GM12878 (cell line): ENCODE results near the gene HPS6. TPM values are rescaled to one million over a fixed set of nuclear protein-coding genes. Genes with fewer than 3 reads are reported as not detected.

Experiments
- ATF3 ChIP-seq: IDR thresholded peaks from 2 replicates; pipeline ENCODE4 v1.6.1; 2011; ENCODE audit warnings: low read depth, mild to moderate bottlenecking, low read length, moderate library complexity, borderline replicate concordance; ENCODE audit errors: extremely low read depth
- BACH1 ChIP-seq: fragments of 450-650 bp; IDR thresholded peaks from 2 replicates; pipeline ENCODE4 v1.6.1; 2017; ENCODE audit warnings: mild to moderate bottlenecking, borderline replicate concordance
- CEBPB ChIP-seq, 2 experiments: fragments of 150-350 bp in 1 of 2; IDR thresholded peaks; 2 replicates each; pipeline ENCODE4 v1.6.1; 2012 to 2014; ENCODE audit warnings: low read depth in 2 of 2, low read length in 2 of 2, borderline replicate concordance in 1 of 2, inconsistent platforms in 1 of 2
- ESRRA ChIP-seq: IDR thresholded peaks from 2 replicates; pipeline ENCODE4 v1.6.1; 2012; ENCODE audit warnings: mild to moderate bottlenecking, low read length, improper control_type of control experiment
- EZH2 ChIP-seq: IDR thresholded peaks from 2 replicates; pipeline ENCODE4 v1.6.1; 2012; ENCODE audit warnings: low read depth, mild to moderate bottlenecking, control low read depth, inconsistent platforms, low read length, borderline replicate concordance; ENCODE audit not compliant: control insufficient read depth
- FOXM1 ChIP-seq: IDR thresholded peaks from 2 replicates; pipeline ENCODE4 v1.6.1; 2012; ENCODE audit warnings: low read depth, mild to moderate bottlenecking, inconsistent platforms, low read length, moderate library complexity
- GATAD2B ChIP-seq: fragments of 450-650 bp; conservative IDR thresholded peaks from 2 replicates; pipeline ENCODE4 v1.6.1; 2017; ENCODE audit warnings: low read depth, mild to moderate bottlenecking, moderate library complexity
- HDAC6 ChIP-seq: fragments of 200-600 bp; sonication (generic); IDR thresholded peaks from one replicate; pipeline ENCODE4 v1.8.0; 2017; ENCODE audit warnings: antibody characterized with exemption; ENCODE audit not compliant: unreplicated experiment
- IKZF2 ChIP-seq, 2 experiments: fragments of 450-650 bp; IDR thresholded peaks; 2 replicates each; pipeline ENCODE4 v1.6.1; 2017; ENCODE audit warnings: mild to moderate bottlenecking in 2 of 2, moderate library complexity in 2 of 2
- LARP7 ChIP-seq: fragments of 450-650 bp; IDR thresholded peaks from 2 replicates; pipeline ENCODE4 v1.6.1; 2017; ENCODE audit warnings: mild to moderate bottlenecking
- MYC ChIP-seq: IDR thresholded peaks from 2 replicates; pipeline ENCODE4 v1.6.1; 2011; ENCODE audit warnings: mild to moderate bottlenecking, low read length, moderate library complexity, inconsistent platforms; ENCODE audit not compliant: insufficient read depth, insufficient replicate concordance, insufficient read length, severe bottlenecking
- NFYA ChIP-seq: IDR thresholded peaks from 2 replicates; pipeline ENCODE4 v1.6.1; 2011; ENCODE audit warnings: low read depth, mild to moderate bottlenecking, low read length, improper control_type of control experiment, borderline replicate concordance
- PAX8 ChIP-seq: fragments of 450-650 bp; IDR thresholded peaks from 2 replicates; pipeline ENCODE4 v1.6.1; 2017; ENCODE audit warnings: mild to moderate bottlenecking, moderate library complexity
- PKNOX1 ChIP-seq: fragments of 450-650 bp; IDR thresholded peaks from 2 replicates; pipeline ENCODE4 v1.6.1; 2016; ENCODE audit warnings: mild to moderate bottlenecking
- POLR2AphosphoS2 ChIP-seq: IDR thresholded peaks from 2 replicates; pipeline ENCODE4 v1.6.1; 2011; ENCODE audit warnings: low read depth, mild to moderate bottlenecking, low read length, improper control_type of control experiment, moderate library complexity
- POU2F2 ChIP-seq: IDR thresholded peaks from 3 replicates; pipeline ENCODE4 v1.6.1; 2011; ENCODE audit warnings: low read depth, mild to moderate bottlenecking, low read length, borderline replicate concordance
- ZNF384 ChIP-seq: IDR thresholded peaks from 2 replicates; pipeline ENCODE4 v1.6.1; 2012; ENCODE audit warnings: low read depth, mild to moderate bottlenecking, low read length, improper control_type of control experiment, borderline replicate concordance
- ZZZ3 ChIP-seq: IDR thresholded peaks from 2 replicates; pipeline ENCODE4 v1.6.1; 2011; ENCODE audit warnings: low read depth; ENCODE audit not compliant: control insufficient read depth, insufficient read length
- polyA plus RNA-seq, 11 experiments: library from polyadenylated mRNA; depleted of rRNA in 4 of 11; unstranded in 6 of 11; stranded (reverse) in 5 of 11; fragments of >200 nt; fragmentation: Nextera tagmentation in 4 of 11; fragmentation: Illumina TruSeq in 1 of 11; extraction: Ambion mirVana in 4 of 11; extraction: Trizol in 1 of 11; gene quantifications; 1 replicate in 1 of 11; 2 replicates in 10 of 11; pipeline versions ENCODE4 v1.2.1 to v1.2.3, GENCODE V29; 2011 to 2016; ENCODE audit warnings: inconsistent platforms in 2 of 11, missing spikeins in 2 of 11, low read depth in 1 of 11
- total RNA-seq, 4 experiments: library from RNA; depleted of rRNA in 3 of 4; stranded (reverse); fragments of >200 nt in 3 of 4; fragmentation: Illumina TruSeq in 1 of 4; extraction: Trizol in 1 of 4; gene quantifications; 2 replicates each; pipeline versions ENCODE4 v1.2.1 to v1.2.3, GENCODE V29; 2013 to 2021
- TF ChIP-seq, protein P1 (sequence below): fragments of 450-650 bp; formaldehyde crosslinking; IDR thresholded peaks from 2 replicates; pipeline ENCODE4 v1.5.0; 2022; ENCODE audit warnings: mild to moderate bottlenecking, missing genetic modification characterization
- TF ChIP-seq, protein P2 (sequence below): IDR thresholded peaks from 2 replicates; pipeline ENCODE4 v1.6.1; 2011; ENCODE audit warnings: mild to moderate bottlenecking, low read depth, low read length, moderate library complexity; ENCODE audit not compliant: insufficient replicate concordance
- TF ChIP-seq, protein P3 (sequence below): fragments of 450-650 bp; IDR thresholded peaks from 2 replicates; pipeline ENCODE4 v1.6.1; 2017; ENCODE audit warnings: mild to moderate bottlenecking

Gene HPS6
- total and polyA plus RNA-seq, 10 of the 15 experiments (the other 5 are each of a cell fraction or from before 2014, with no cell fraction given) = 1.4 to 28.0 (median 12.0) TPM

- TF ChIP-seq, protein P1, sequence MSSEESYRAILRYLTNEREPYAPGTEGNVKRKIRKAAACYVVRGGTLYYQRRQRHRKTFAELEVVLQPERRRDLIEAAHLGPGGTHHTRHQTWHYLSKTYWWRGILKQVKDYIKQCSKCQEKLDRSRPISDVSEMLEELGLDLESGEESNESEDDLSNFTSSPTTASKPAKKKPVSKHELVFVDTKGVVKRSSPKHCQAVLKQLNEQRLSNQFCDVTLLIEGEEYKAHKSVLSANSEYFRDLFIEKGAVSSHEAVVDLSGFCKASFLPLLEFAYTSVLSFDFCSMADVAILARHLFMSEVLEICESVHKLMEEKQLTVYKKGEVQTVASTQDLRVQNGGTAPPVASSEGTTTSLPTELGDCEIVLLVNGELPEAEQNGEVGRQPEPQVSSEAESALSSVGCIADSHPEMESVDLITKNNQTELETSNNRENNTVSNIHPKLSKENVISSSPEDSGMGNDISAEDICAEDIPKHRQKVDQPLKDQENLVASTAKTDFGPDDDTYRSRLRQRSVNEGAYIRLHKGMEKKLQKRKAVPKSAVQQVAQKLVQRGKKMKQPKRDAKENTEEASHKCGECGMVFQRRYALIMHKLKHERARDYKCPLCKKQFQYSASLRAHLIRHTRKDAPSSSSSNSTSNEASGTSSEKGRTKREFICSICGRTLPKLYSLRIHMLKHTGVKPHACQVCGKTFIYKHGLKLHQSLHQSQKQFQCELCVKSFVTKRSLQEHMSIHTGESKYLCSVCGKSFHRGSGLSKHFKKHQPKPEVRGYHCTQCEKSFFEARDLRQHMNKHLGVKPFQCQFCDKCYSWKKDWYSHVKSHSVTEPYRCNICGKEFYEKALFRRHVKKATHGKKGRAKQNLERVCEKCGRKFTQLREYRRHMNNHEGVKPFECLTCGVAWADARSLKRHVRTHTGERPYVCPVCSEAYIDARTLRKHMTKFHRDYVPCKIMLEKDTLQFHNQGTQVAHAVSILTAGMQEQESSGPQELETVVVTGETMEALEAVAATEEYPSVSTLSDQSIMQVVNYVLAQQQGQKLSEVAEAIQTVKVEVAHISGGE = no peak
- TF ChIP-seq ZNF384 (no peak), EZH2 (no peak), ATF3 (0 out of 2 replicates have a peak, but pooled peaks have one; percentile 42), HDAC6 (peak; percentile 48), MYC (no peak), PKNOX1 (no peak), LARP7 (peak; percentile 76; the same call in 1 of the 2 replicates), NFYA (no peak), CEBPB (IDR thresholded peaks at IDR 0.05; ENCODE audit: borderline replicate concordance in 1 of 2, low read depth in 2 of 2, low read length in 2 of 2) (no peak), IKZF2 (IDR thresholded peaks at IDR 0.05) (peak; percentile 77 to 81), BACH1 (0 out of 2 replicates have a peak, but pooled peaks have one; percentile 54), GATAD2B (peak; percentile 91; the same call in 1 of the 2 replicates), ESRRA (no peak), POU2F2 (no peak; the same call in 2 of the 3 replicates), FOXM1 (no peak), POLR2AphosphoS2 (peak; percentile 69; the same call in 1 of the 2 replicates), PAX8 (no peak), ZZZ3 (no peak)
- TF ChIP-seq, protein P2, sequence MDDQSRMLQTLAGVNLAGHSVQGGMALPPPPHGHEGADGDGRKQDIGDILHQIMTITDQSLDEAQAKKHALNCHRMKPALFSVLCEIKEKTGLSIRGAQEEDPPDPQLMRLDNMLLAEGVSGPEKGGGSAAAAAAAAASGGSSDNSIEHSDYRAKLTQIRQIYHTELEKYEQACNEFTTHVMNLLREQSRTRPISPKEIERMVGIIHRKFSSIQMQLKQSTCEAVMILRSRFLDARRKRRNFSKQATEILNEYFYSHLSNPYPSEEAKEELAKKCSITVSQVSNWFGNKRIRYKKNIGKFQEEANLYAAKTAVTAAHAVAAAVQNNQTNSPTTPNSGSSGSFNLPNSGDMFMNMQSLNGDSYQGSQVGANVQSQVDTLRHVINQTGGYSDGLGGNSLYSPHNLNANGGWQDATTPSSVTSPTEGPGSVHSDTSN = no peak
- TF ChIP-seq, protein P3, sequence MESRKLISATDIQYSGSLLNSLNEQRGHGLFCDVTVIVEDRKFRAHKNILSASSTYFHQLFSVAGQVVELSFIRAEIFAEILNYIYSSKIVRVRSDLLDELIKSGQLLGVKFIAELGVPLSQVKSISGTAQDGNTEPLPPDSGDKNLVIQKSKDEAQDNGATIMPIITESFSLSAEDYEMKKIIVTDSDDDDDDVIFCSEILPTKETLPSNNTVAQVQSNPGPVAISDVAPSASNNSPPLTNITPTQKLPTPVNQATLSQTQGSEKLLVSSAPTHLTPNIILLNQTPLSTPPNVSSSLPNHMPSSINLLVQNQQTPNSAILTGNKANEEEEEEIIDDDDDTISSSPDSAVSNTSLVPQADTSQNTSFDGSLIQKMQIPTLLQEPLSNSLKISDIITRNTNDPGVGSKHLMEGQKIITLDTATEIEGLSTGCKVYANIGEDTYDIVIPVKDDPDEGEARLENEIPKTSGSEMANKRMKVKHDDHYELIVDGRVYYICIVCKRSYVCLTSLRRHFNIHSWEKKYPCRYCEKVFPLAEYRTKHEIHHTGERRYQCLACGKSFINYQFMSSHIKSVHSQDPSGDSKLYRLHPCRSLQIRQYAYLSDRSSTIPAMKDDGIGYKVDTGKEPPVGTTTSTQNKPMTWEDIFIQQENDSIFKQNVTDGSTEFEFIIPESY = no peak
These were observed at the start of gene HPS6 (continued) for GRCh38 chr10:102064868-102065560.
